Activated CD4-positive, alpha-beta T cell treated with anti-CD3 and anti-CD28 coated beads, Interleukin-2, amount 50 U/mL, for 48 hours (primary cell): ENCODE measurements around the gene HP.
"Not testable (repeated sequence)": the region's sequence is repeated elsewhere in the genome, so short reads cannot be mapped to it uniquely, and the experiment has no call there.

Experiments
- DNase-seq, 2 experiments: peaks; one replicate each; pipeline ENCODE4 v3.0.0-alpha.2; 2020

Gene HP

GRCh38 chr16:72054254-72054847 lies at the start of gene HP:
Gene HP (plus strand): TSS chr16:72054505. CDS start chr16:72054653, 148 bp downstream.
- DNase-seq: not testable (repeated sequence)

GRCh38 chr16:72008065-72008423 lies 46.3 kb upstream of the HP start:
- DNase-seq: not testable (repeated sequence)

DNA sequence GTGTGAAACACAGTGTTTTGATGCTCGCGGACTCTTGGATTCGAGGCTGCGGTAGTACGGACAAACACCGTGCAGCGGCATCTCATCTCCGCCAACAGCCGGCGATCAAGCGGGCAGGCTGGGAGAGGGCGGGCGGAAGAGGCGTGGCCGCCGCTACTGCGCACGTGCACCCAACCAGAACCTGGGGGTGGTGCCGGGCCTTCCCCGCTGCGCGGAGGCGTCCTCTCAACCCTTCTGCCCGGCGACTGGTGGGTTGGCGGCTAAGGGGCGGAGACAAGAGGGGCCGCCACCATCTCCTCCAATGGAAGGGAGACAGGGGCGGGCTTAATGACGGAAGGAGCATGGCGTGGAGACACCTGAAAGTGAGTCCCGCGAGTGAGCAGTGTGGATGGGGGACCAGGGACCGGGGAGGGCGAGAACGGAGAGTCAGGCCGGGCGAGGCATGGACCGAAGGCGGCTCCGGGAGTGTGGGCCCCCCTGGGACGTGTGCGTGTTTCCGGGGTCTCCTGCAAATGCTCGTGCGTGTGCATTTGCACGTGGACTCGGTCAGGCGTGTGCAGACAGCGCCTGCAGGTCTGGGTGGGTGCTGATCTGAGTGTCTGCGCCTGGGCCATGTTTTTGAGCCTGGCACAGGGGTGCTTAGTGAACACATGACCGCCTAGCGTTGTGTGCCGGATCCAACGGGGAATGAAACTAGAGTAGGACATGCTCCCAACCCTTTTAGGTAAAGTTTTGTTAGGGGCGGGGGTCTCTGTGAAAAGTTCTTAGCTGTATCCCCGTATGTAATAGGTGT lies 45.7 kb upstream of the HP start, which contains the start of gene DHODH:
Gene DHODH, plus strand, starts transcription at position 321 of the 793 bp plus-strand sequence. Its CDS starts 21 bp downstream, at position 342.
- DNase-seq: peak; percentile 96 to 98

GRCh38 chr16:72009779-72010178 lies 44.5 kb upstream of the HP start:
- no peak for DNase-seq

DNA sequence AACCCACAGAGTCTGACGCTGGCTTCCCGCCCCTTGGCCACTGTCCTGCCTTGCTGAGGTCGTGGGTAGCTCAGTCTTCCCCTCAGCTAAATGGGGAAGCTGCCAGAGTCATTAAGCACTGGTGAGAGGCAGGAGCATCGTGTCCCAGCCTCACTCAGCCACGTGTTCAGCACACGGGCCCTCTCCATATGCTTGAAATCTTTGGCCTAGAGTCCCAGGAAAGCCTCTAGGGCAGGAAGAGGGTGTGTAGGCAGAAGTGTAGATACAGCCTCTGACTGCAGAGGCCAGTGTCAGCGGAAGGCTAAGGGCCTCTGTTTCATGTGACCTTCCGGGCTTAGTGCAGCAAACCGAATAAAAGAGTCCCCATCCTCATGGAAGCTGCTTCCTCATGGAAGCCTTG lies 41.7 kb upstream of the HP start:
- DNase-seq: no peak

- DNase-seq: peak; percentile 11 to 37
Observed at GRCh38 chr16:72013389-72013788, 40.9 kb upstream of the HP start.

- no peak for DNase-seq
Observed at GRCh38 chr16:72013888-72014581, 40.3 kb upstream of the HP start.

DNA sequence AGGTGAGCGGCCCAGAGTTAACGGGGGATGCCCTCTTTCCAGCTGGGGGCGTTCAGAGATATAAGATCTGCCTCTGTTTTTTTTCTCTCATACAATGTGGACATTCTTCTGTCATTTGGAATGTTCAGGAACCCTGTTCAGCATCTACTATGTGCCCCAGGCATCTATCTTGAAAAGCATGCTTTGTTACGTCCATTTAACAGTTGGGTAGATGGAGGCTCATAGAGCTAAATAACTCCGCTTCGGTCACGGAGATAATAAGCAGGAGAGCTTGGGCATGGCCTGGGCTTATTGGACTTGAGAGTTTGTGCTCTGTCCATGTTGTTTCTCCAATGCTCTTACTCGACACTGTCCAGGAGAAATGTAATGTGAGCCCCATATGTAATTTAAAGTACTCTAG lies 39.6 kb upstream of the HP start:
- DNase-seq: no peak

DNA sequence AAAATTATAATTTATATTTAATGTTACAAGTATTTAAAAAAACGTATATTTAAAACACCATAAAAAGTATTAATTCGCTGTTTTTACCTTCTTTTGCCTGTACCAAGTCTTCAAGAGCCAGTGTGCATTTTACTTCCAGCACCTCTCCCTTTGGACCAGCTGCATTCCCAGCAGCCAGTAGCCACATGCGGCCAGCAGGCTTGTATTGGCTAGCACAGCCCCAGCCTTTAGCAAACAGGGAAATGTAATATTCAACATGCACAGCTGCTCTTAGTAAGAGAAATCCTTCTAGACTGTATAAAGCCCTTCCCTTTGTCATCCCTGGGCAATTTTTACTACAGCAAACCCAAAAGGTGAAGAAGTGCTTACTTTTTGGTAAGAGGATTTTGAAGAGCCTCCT lies 39.2 kb upstream of the HP start:
- no peak for DNase-seq

- no peak for DNase-seq
Observed at GRCh38 chr16:72018470-72018869, 35.8 kb upstream of the HP start.

GRCh38 chr16:72021043-72021442 lies 33.3 kb upstream of the HP start:
- no peak for DNase-seq

DNA sequence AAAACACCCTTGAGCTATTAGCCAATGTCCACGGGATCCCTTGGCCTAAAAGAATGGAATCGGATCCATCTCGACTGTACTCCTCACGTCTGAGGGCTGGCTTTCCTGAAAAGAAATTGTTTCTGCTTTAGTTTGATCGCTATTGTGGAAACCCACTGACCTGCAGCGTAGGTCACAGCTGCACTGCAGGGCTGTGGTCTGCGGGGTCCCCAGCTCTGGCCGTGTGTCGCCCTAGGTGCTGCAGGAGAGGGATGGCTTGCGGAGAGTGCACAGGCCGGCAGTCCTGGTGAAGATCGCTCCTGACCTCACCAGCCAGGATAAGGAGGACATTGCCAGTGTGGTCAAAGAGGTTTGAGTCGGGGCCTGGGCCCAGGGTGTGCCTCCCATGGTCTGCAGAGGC lies 32.2 kb upstream of the HP start:
- DNase-seq: no peak

GRCh38 chr16:72023962-72024361 lies 30.3 kb upstream of the HP start:
- DNase-seq: no peak

DNA sequence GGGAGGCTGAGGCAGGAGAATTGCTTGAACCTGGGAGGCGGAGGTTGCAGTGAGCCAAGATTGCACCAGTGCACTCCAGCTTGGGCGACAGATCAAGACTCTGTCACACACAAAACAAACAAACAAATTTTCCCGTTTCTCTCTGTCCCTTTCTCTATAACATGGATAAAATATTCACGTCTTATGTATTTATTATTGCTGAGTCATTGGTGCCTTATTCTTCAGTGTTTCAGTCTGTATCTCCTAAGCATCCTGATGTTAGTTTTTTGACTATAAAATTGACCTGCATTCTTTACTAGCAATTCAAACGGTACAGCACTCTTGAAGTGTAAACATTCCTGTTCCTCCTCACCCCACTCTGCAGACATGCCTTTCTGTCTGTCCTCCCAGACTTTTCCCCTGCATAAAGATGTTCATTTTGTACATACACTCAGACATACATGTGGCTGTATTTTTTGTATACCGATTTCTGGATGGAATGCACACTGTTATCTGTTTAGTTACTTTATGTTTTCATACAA lies 29.4 kb upstream of the HP start:
- DNase-seq: no peak

DNA sequence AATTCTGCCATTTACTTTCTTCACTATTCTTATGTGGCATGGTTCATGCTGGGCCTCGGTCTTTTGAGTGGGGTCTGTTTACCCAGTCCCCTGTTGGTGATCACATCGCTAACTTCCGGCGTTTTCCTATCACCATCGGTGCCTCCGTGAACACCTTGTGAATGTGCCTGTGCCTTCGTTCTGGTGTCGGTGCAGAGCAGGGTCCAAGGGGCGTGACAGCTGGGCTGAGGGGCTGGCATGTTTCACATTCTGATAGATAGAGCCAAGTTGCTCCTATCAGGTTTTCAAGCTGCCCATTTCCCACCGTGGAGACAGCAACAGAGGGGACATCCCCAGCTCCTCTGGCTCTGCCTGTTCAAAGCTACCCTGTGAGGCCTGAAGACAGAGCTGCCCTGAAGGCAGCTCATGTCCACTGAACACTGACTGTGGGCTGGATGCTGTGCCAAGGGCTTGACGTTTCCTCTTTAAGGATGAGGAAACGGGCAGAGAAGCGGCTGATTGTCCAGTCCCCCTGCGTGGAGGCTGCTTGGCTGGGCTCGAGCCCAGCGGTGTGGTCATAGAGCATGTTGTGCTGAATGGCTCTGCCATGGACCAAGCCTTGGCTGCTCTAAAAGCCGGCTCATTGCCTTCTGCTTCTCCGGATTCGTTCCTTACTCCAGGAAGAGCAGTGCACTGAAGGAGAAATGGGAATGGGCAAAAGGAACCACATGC lies 28.7 kb upstream of the HP start:
- DNase-seq: no peak

GRCh38 chr16:72027669-72028378 lies 26.5 kb upstream of the HP start:
- DNase-seq: no peak

- DNase-seq: no peak
Observed at GRCh38 chr16:72029567-72030271, 24.6 kb upstream of the HP start.

DNA sequence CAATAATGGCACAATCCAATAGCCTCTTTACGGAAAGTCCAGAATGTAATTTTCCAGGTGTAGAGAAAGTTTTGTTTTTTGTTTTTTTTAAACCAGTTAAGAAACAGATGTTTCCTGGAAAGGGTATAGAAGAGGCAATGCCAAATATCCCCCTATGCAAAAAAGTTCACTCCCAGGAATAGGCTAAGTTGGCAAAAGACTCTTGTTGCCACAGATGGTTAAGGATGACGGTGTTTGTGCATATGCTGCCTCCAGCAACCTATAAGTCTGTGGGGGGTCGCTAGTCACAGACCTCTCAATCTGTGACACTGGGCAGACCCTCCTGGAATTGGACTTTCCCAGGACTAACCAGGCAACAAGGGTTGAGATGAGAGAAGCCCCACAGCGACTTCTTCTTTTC lies 20.9 kb upstream of the HP start:
- DNase-seq: no peak

DNA sequence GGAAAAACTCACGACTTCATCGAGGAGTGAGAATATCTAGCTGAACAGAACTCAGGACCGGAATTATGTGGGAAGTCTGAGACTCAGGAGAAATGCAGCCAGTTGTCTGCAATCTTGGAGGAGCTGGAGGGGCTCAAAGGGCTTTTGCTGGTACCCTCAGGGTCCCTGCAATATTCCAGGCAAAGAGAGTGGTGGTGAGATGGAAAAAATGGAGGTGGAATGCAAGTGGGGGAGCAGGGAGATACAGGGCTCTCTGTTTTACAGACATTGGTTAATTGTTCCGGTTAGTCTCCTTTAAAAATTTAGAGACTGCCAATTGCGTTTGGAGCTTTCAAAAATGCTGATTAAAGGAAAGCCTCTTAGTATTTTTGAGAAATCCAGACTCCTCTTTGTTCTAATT lies 18.2 kb upstream of the HP start:
- DNase-seq: no peak

DNA sequence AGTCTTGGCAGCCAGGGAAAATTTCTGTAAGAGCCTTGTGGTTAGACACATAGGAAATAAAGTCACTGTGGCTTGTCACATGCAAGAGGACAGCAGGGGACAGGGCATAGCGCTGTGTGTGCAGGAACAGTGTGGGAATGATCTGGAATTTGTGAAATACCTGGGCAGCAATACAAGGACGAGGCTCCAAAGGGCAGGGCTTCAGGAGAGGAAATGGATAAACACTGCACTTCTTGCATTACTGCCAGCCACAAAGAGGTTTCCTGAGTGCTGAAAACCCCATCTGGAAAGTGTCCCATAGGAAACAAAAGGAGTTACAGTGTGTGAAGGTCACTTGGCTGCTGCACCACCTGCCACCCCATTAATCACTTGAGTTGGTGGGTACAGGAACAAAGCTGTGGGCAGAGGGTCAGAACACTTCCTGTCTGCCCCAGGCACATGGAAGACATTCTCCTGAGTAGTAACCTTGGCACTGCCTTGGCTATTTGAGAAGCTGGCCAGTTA lies 12.1 kb upstream of the HP start:
- no peak for DNase-seq

DNA sequence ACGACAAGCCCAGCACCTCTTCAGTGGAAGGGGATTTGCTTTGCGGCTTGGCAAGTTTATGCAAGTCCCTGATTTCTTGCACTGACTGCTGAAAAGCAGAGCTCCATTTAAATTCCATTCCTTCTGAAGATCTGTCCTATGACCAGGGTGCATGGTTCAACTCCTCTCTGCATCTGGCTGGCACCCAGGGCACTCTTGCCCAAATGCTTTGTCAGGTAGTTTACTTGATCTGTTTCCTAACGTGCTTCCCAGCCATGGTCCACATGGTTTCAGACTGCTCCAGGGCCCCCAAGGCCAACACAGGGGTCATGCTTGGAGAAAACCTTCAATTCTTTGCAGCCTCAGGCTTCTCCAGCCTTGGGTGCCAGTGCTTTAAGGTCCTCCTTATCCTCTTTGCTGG lies 11.2 kb upstream of the HP start:
- no peak for DNase-seq

GRCh38 chr16:72043539-72043938 lies 10.8 kb upstream of the HP start:
- no peak for DNase-seq
